Loucy (cell line): ENCODE measurements around the gene POC1B.

Source experiments
- EZH2phosphoT487 ChIP-seq: fragments of 200-600 bp; IDR thresholded peaks from 2 replicates; pipeline ENCODE4 v1.6.1; 2018; ENCODE audit warnings: antibody characterized with exemption, mild to moderate bottlenecking, moderate library complexity, borderline replicate concordance
- TF ChIP-seq, protein P1 (sequence below): fragments of 200-600 bp; sonication (generic); conservative IDR thresholded peaks from 2 replicates; pipeline ENCODE4 v1.5.1; 2014; ENCODE audit warnings: mild to moderate bottlenecking, antibody characterized with exemption, low read length

DNA sequence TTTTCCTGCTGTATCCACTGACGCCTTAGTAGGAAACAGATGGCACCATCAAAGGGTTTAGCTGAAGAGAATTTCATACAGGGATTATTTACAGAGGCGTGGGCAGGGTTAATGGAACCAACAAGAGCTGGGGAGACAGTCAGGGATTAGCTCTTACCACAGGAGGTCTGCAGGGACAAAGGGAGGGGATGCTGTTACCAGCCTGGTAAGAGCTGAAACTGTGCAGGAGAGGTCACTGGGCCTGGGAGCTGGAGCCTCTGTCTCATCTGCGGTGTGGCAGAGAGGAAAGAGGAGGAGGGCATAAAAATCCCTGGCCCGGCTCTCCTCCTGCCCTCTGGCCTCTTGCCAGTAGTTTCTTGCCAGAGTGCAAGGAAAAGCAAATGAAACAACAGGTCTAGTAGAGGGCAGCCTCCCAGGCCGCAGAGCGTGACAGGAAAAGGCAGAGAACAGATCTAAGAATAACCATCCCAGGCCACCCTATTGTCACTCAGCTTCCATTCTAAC lies 18.9 kb upstream of the POC1B start:
- TF ChIP-seq, protein P1, sequence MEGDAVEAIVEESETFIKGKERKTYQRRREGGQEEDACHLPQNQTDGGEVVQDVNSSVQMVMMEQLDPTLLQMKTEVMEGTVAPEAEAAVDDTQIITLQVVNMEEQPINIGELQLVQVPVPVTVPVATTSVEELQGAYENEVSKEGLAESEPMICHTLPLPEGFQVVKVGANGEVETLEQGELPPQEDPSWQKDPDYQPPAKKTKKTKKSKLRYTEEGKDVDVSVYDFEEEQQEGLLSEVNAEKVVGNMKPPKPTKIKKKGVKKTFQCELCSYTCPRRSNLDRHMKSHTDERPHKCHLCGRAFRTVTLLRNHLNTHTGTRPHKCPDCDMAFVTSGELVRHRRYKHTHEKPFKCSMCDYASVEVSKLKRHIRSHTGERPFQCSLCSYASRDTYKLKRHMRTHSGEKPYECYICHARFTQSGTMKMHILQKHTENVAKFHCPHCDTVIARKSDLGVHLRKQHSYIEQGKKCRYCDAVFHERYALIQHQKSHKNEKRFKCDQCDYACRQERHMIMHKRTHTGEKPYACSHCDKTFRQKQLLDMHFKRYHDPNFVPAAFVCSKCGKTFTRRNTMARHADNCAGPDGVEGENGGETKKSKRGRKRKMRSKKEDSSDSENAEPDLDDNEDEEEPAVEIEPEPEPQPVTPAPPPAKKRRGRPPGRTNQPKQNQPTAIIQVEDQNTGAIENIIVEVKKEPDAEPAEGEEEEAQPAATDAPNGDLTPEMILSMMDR: no peak
- no peak for TF ChIP-seq EZH2phosphoT487
